HCT116 (cell line): Measurements from ENCODE around the gene WNT9B. TPM values are rescaled to one million over a fixed set of nuclear protein-coding genes. Genes with fewer than 3 reads are reported as not detected.

Experiments
- ATAC-seq: fragments of 200-7000 bp; cut with Tn5 transposase; 2 replicates; pipeline ENCODE4 v1.9.1; 2020; ENCODE audit warnings: mild to moderate bottlenecking, moderate library complexity
- BruUV-seq: library from RNA; stranded (reverse); fragments of 400-500 nt; replicated peaks from 2 replicates; lab custom pipeline; 2021; lab: Mats Ljungman, UMichigan
- CTCF ChIA-PET: fragments of 300-600 bp; sonication (Branson Sonifier 250); formaldehyde crosslinking; loops from one replicate; lab custom pipeline; 2021; ENCODE audit warnings: antibody characterized with exemption; lab: Charles Lee
- POLR2A ChIA-PET: fragments of 300-600, 350-600 bp; sonication (Branson Sonifier 250); formaldehyde crosslinking; loops from one replicate; lab custom pipeline; 2021; ENCODE audit warnings: antibody characterized with exemption; lab: Charles Lee
- RAD21 ChIA-PET, 2 experiments: fragments of 300-600 bp; sonication (Branson Sonifier 250); formaldehyde crosslinking; loops; one replicate each; lab custom pipeline; 2023; ENCODE audit warnings: low total read pairs in 2 of 2; ENCODE audit not compliant: uncharacterized antibody in 2 of 2, unreplicated experiment in 2 of 2, low non-redundant PET in 1 of 2; lab: Charles Lee
- DNase-seq: peaks from one replicate; pipeline ENCODE4 v3.0.0-alpha.2; 2010; ENCODE audit warnings: low read depth, low spot score
- H2AFZ ChIP-seq: fragments of 200-600 bp; shearing (Covaris generic), sonication (generic); 2 replicates; pipeline ENCODE4 v1.6.1; 2017; ENCODE audit warnings: low read depth, mixed run types, mixed read lengths, antibody characterized with exemption, low read length; ENCODE audit not compliant: poor library complexity, severe bottlenecking
- H3K27ac ChIP-seq: 2 replicates; pipeline ENCODE4 v1.5.1; 2012; ENCODE audit warnings: low read depth, low read length
- H3K27me3 ChIP-seq: fragments of 200-600 bp; sonication (generic); 2 replicates; pipeline ENCODE4 v1.6.1; 2016; ENCODE audit warnings: mixed run types, low read length, mixed read lengths; ENCODE audit not compliant: insufficient read depth
- H3K36me3 ChIP-seq, 2 experiments: fragments of 200-500 bp in 1 of 2; fragments of 200-600 bp in 1 of 2; sonication (Bioruptor generic) in 1 of 2; sonication (generic) in 1 of 2; 2 replicates each; pipeline versions ENCODE4 v1.5.1 to v1.6.1; 2014 to 2016; ENCODE audit warnings: low read length in 2 of 2, inconsistent platforms in 1 of 2, mixed read lengths in 1 of 2, mixed run types in 1 of 2; ENCODE audit not compliant: insufficient read depth in 2 of 2, control insufficient read depth in 1 of 2
- H3K4me1 ChIP-seq, 2 experiments: fragments of 200-600 bp in 1 of 2; sonication (generic) in 1 of 2; 2 replicates each; pipeline versions ENCODE4 v1.5.1 to v1.6.1; 2012 to 2017; ENCODE audit warnings: low read length in 2 of 2, inconsistent platforms in 1 of 2, mild to moderate bottlenecking in 1 of 2, mixed read lengths in 1 of 2, mixed run types in 1 of 2, moderate library complexity in 1 of 2; ENCODE audit not compliant: insufficient read depth in 2 of 2, control insufficient read depth in 1 of 2
- H3K4me2 ChIP-seq: fragments of 200-600 bp; sonication (generic); 2 replicates; pipeline ENCODE4 v1.6.1; 2017; ENCODE audit warnings: mixed run types, low read length, mixed read lengths
- H3K4me3 ChIP-seq, 2 experiments: fragments of 200-600 bp in 1 of 2; sonication (generic) in 1 of 2; replicated peaks in 1 of 2; 2 replicates each; pipeline ENCODE4 v1.5.1; 2011 to 2016; ENCODE audit warnings: low read length in 2 of 2, control low read depth in 1 of 2, low read depth in 1 of 2, mild to moderate bottlenecking in 1 of 2, mixed read lengths in 1 of 2, mixed run types in 1 of 2
- H3K79me2 ChIP-seq: fragments of 200-600 bp; sonication (generic); 2 replicates; pipeline ENCODE4 v1.6.1; 2017; ENCODE audit warnings: mild to moderate bottlenecking, mixed run types, low read length, moderate library complexity, mixed read lengths; ENCODE audit not compliant: insufficient read depth
- H3K9ac ChIP-seq: fragments of 200-600 bp; sonication (generic); 2 replicates; pipeline ENCODE4 v1.6.1; 2016; ENCODE audit warnings: low read length, mixed read lengths
- H3K9me2 ChIP-seq: fragments of 200-600 bp; sonication (generic), shearing (Covaris generic); 2 replicates; pipeline ENCODE4 v1.6.1; 2017; ENCODE audit warnings: mixed run types, mild to moderate bottlenecking, moderate library complexity; ENCODE audit not compliant: insufficient read depth
- H3K9me3 ChIP-seq, 2 experiments: fragments of 200-500 bp in 1 of 2; fragments of 200-600 bp in 1 of 2; sonication (Bioruptor generic) in 1 of 2; sonication (generic) in 1 of 2; 2 replicates each; pipeline ENCODE4 v1.6.1; 2014 to 2017; ENCODE audit warnings: low read length in 2 of 2, mixed read lengths in 2 of 2, inconsistent platforms in 1 of 2, low read depth in 1 of 2, mild to moderate bottlenecking in 1 of 2, mixed run types in 1 of 2, moderate library complexity in 1 of 2; ENCODE audit not compliant: control insufficient read depth in 1 of 2, insufficient read depth in 1 of 2
- H4K20me1 ChIP-seq: fragments of 200-600 bp; sonication (generic), shearing (Covaris generic); 2 replicates; pipeline ENCODE4 v1.6.1; 2017; ENCODE audit warnings: mixed run types, mild to moderate bottlenecking, moderate library complexity; ENCODE audit not compliant: insufficient read depth
- CBX3 ChIP-seq: IDR thresholded peaks from 2 replicates; pipeline ENCODE4 v1.6.1; 2012; ENCODE audit warnings: low read depth
- EGR1 ChIP-seq: IDR thresholded peaks from 2 replicates; pipeline ENCODE4 v1.6.1; 2012; ENCODE audit warnings: low read depth
- ELF1 ChIP-seq: IDR thresholded peaks from 2 replicates; pipeline ENCODE4 v1.6.1; 2012; ENCODE audit warnings: low read depth, borderline replicate concordance
- EZH2 ChIP-seq: fragments of 200-600 bp; sonication (generic); IDR thresholded peaks from 2 replicates; pipeline ENCODE4 v1.6.1; 2017; ENCODE audit warnings: antibody characterized with exemption, mixed run types
- EZH2phosphoT487 ChIP-seq: fragments of 200-600 bp; IDR thresholded peaks from 2 replicates; pipeline ENCODE4 v1.6.1; 2018; ENCODE audit warnings: antibody characterized with exemption, borderline replicate concordance
- POLR2AphosphoS5 ChIP-seq: IDR thresholded peaks from 2 replicates; pipeline ENCODE4 v1.6.1; 2011; ENCODE audit warnings: mild to moderate bottlenecking, low read depth, low read length, moderate library complexity
- SIN3A ChIP-seq: IDR thresholded peaks from 2 replicates; pipeline ENCODE4 v1.6.1; 2012; ENCODE audit warnings: low read depth
- SP1 ChIP-seq: IDR thresholded peaks from 2 replicates; pipeline ENCODE4 v1.6.1; 2012; ENCODE audit warnings: low read depth
- YY1 ChIP-seq: IDR thresholded peaks from 2 replicates; pipeline ENCODE4 v1.6.1; 2011; ENCODE audit warnings: low read length, low read depth, moderate library complexity, mild to moderate bottlenecking; ENCODE audit not compliant: insufficient replicate concordance; ENCODE audit errors: extremely low read depth
- ZNF274 ChIP-seq: fragments of 200-500 bp; sonication (Bioruptor generic); IDR thresholded peaks from 2 replicates; pipeline ENCODE4 v1.6.1; 2014; ENCODE audit warnings: mild to moderate bottlenecking, low read depth, low read length, inconsistent platforms
- intact Hi-C: fragments of 100-400 bp; cut with micrococcal nuclease; formaldehyde crosslinking; loops from 2 replicates; pipeline ENCODE4 v1.10.0; 2022
- total RNA-seq: library from RNA; stranded (reverse); gene quantifications from one replicate; pipeline ENCODE4 v1.2.1, GENCODE V29; 2021; ENCODE audit not compliant: unreplicated experiment
- TF ChIP-seq, protein P1 (sequence below): IDR thresholded peaks from 2 replicates; pipeline ENCODE4 v1.6.1; 2012
- TF ChIP-seq, protein P2 (sequence below): IDR thresholded peaks from 2 replicates; pipeline ENCODE4 v1.6.1; 2011; ENCODE audit warnings: mild to moderate bottlenecking, low read length, moderate library complexity; ENCODE audit not compliant: insufficient replicate concordance; ENCODE audit errors: extremely low read depth

The WNT9B gene
- total RNA-seq, 1 experiment from 2014 or later: not detected

GRCh38 chr17:46884552-46884951 is 33.2 kb downstream of the WNT9B start:
- Histone ChIP-seq H3K79me2 (no peaks in the 10 kb centered on the region), H3K9me3 (no peaks in the 10 kb centered on the region), H3K27me3 (0 out of 2 replicates have a peak, but pooled peaks cover 5% of the 10 kb centered on the region), H3K36me3 (no peaks in the 10 kb centered on the region), H2AFZ (no peak overlapping the region), H3K4me2 (no peak overlapping the region), H3K9ac (no peak overlapping the region), H3K4me3 (no peak overlapping the region), H3K4me1 (no peaks in the 10 kb centered on the region), H4K20me1 (no peaks in the 10 kb centered on the region), H3K27ac (no peak overlapping the region), H3K9me2 (no peaks in the 10 kb centered on the region)
- BruUV-seq: no TSS peak
- DNase-seq (no peak), ATAC-seq (no peak)
- intact Hi-C loops: no loop called here
- CTCF ChIA-PET: interaction anchor here (2.5 kb wide), 1 partner anchor 8 kb away, joined by 10 read pairs; no protein-coding TSS in a partner anchor
- POLR2A ChIA-PET: no interaction called here
- TF ChIP-seq POLR2AphosphoS5: no peak
- RAD21 ChIA-PET: no interaction called here

- ChIA-PET POLR2A (no interaction called here), CTCF (interaction anchor here (2.5 kb wide), 1 partner anchor 9 kb away, joined by 10 read pairs; no protein-coding TSS in a partner anchor), RAD21 (no interaction called here)
- Histone ChIP-seq H2AFZ (no peak overlapping the region), H3K27ac (no peak overlapping the region), H3K4me1 (no peaks in the 10 kb centered on the region), H4K20me1 (no peaks in the 10 kb centered on the region), H3K9me3 (no peaks in the 10 kb centered on the region), H3K36me3 (no peaks in the 10 kb centered on the region), H3K27me3 (peaks cover 10% of the 10 kb centered on the region; the same call in 1 of the 2 replicates), H3K9me2 (no peaks in the 10 kb centered on the region), H3K9ac (no peak overlapping the region), H3K79me2 (no peaks in the 10 kb centered on the region), H3K4me2 (no peak overlapping the region), H3K4me3 (no peak overlapping the region)
- intact Hi-C loops: no loop called here
- no peak for DNase-seq
- no peak for ATAC-seq
- no TSS peak for BruUV-seq
- TF ChIP-seq, protein P1, sequence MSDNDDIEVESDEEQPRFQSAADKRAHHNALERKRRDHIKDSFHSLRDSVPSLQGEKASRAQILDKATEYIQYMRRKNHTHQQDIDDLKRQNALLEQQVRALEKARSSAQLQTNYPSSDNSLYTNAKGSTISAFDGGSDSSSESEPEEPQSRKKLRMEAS: no peak
- TF ChIP-seq ELF1: no peak
- TF ChIP-seq ZNF274: no peak
- no peak for TF ChIP-seq YY1
- TF ChIP-seq EGR1: no peak
- no peak for TF ChIP-seq EZH2
- TF ChIP-seq EZH2phosphoT487: no peak
- no peak for TF ChIP-seq SP1
- TF ChIP-seq SIN3A: no peak
- no peak for TF ChIP-seq CBX3
- TF ChIP-seq, protein P2, sequence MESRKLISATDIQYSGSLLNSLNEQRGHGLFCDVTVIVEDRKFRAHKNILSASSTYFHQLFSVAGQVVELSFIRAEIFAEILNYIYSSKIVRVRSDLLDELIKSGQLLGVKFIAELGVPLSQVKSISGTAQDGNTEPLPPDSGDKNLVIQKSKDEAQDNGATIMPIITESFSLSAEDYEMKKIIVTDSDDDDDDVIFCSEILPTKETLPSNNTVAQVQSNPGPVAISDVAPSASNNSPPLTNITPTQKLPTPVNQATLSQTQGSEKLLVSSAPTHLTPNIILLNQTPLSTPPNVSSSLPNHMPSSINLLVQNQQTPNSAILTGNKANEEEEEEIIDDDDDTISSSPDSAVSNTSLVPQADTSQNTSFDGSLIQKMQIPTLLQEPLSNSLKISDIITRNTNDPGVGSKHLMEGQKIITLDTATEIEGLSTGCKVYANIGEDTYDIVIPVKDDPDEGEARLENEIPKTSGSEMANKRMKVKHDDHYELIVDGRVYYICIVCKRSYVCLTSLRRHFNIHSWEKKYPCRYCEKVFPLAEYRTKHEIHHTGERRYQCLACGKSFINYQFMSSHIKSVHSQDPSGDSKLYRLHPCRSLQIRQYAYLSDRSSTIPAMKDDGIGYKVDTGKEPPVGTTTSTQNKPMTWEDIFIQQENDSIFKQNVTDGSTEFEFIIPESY: no peak
Observed at GRCh38 chr17:46885415-46886309, 34.3 kb downstream of the WNT9B start.
